GM18861 (cell line): Measurements from ENCODE around the gene G3BP1.
"Not testable (repeated sequence)": the region's sequence is repeated elsewhere in the genome, so short reads cannot be mapped to it uniquely, and the experiment has no call there.

Source experiments
- ATAC-seq: cut with Tn5 transposase; IDR thresholded peaks from one replicate; pipeline ENCODE4 v1.9.1; 2021; ENCODE audit not compliant: unreplicated experiment

The G3BP1 gene

GRCh38 chr5:151751593-151751992, 20.2 kb upstream of the G3BP1 start:
- ATAC-seq = no peak

GRCh38 chr5:151755383-151755782, 16.4 kb upstream of the G3BP1 start:
- ATAC-seq = no peak

- no peak for ATAC-seq
Observed at GRCh38 chr5:151757233-151758140, 14.3 kb upstream of the G3BP1 start.

GRCh38 chr5:151758141-151758429, 13.7 kb upstream of the G3BP1 start:
- no peak for ATAC-seq

- ATAC-seq = peak; percentile 93
Observed at GRCh38 chr5:151758430-151759241, 13.1 kb upstream of the G3BP1 start, which contains the start of gene ATOX1. Gene ATOX1, minus strand, starts transcription at chr5:151758631. Its CDS starts 80 bp downstream, at chr5:151758551.

- no peak for ATAC-seq
Observed at GRCh38 chr5:151764801-151765200, 7.0 kb upstream of the G3BP1 start.

- ATAC-seq = no peak
Observed at GRCh38 chr5:151766975-151767374, 4.8 kb upstream of the G3BP1 start.

- peak; percentile 22 for ATAC-seq
Observed at GRCh38 chr5:151770383-151771258, 1.1 kb upstream of the G3BP1 start.

GRCh38 chr5:151772029-151772845, 483 bp downstream of the G3BP1 start:
- peak; percentile 1 for ATAC-seq

- ATAC-seq = no peak
Observed at GRCh38 chr5:151772846-151773561, 1.2 kb downstream of the G3BP1 start.

GRCh38 chr5:151773951-151774350, 2.2 kb downstream of the G3BP1 start:
- no peak for ATAC-seq

- ATAC-seq = no peak
Observed at GRCh38 chr5:151775025-151775606, 3.4 kb downstream of the G3BP1 start.

GRCh38 chr5:151779531-151780125, 7.9 kb downstream of the G3BP1 start:
- ATAC-seq = peak; percentile 57

GRCh38 chr5:151780348-151780747, 8.6 kb downstream of the G3BP1 start:
- no peak for ATAC-seq

GRCh38 chr5:151781201-151781600, 9.4 kb downstream of the G3BP1 start:
- no peak for ATAC-seq

- not testable (repeated sequence) for ATAC-seq
Observed at GRCh38 chr5:151783664-151784063, 11.9 kb downstream of the G3BP1 start.

- ATAC-seq = no peak
Observed at GRCh38 chr5:151784141-151784540, 12.4 kb downstream of the G3BP1 start.

GRCh38 chr5:151786468-151786867, 14.7 kb downstream of the G3BP1 start:
- no peak for ATAC-seq

- no peak for ATAC-seq
Observed at GRCh38 chr5:151787817-151788216, 16.1 kb downstream of the G3BP1 start.
